GM19452 (cell line): Measurements from ENCODE around the gene ZBTB21.

Experiments used
- ATAC-seq: cut with Tn5 transposase; IDR thresholded peaks from one replicate; pipeline ENCODE4 v1.9.1; 2021; ENCODE audit not compliant: unreplicated experiment

The ZBTB21 gene

GRCh38 chr21:42009831-42010506 lies at the start of gene ZBTB21:
ZBTB21 (minus strand) TSS chr21:42010360; CDS start chr21:41994095, 16,265 bp downstream.
- peak; percentile 56 for ATAC-seq

- no peak for ATAC-seq
Measured at GRCh38 chr21:42059721-42060120, 49.6 kb upstream of the ZBTB21 start.

- no peak for ATAC-seq
Measured at GRCh38 chr21:42059141-42059540, 49.0 kb upstream of the ZBTB21 start.

- no peak for ATAC-seq
Measured at GRCh38 chr21:42058631-42059111, 48.5 kb upstream of the ZBTB21 start.

GRCh38 chr21:42057851-42058437 lies 47.8 kb upstream of the ZBTB21 start:
- ATAC-seq = no peak

GRCh38 chr21:42056996-42057689 lies 47.0 kb upstream of the ZBTB21 start:
- ATAC-seq = no peak

- ATAC-seq = no peak
Measured at GRCh38 chr21:42056468-42056867, 46.3 kb upstream of the ZBTB21 start.

GRCh38 chr21:42055425-42055824 lies 45.3 kb upstream of the ZBTB21 start:
- ATAC-seq = no peak

GRCh38 chr21:42051788-42052187 lies 41.6 kb upstream of the ZBTB21 start:
- no peak for ATAC-seq

- no peak for ATAC-seq
Measured at GRCh38 chr21:42049578-42050430, 39.6 kb upstream of the ZBTB21 start.

GRCh38 chr21:42048870-42049577 lies 38.9 kb upstream of the ZBTB21 start:
- no peak for ATAC-seq

GRCh38 chr21:42047821-42048613 lies 37.9 kb upstream of the ZBTB21 start:
- ATAC-seq = no peak

- no peak for ATAC-seq
Measured at GRCh38 chr21:42044871-42045495, 34.8 kb upstream of the ZBTB21 start.

- ATAC-seq = no peak
Measured at GRCh38 chr21:42043961-42044360, 33.8 kb upstream of the ZBTB21 start.

- ATAC-seq = no peak
Measured at GRCh38 chr21:42043201-42043895, 33.2 kb upstream of the ZBTB21 start.

GRCh38 chr21:42042651-42043050 lies 32.5 kb upstream of the ZBTB21 start:
- ATAC-seq = no peak

GRCh38 chr21:42041711-42042110 lies 31.6 kb upstream of the ZBTB21 start:
- ATAC-seq = no peak

- no peak for ATAC-seq
Measured at GRCh38 chr21:42041246-42041645, 31.1 kb upstream of the ZBTB21 start.
